Ascending aorta (tissue), 2 donors: ENCODE measurements around the gene FUT1. TPM values are rescaled to one million over a fixed set of nuclear protein-coding genes. Genes with fewer than 3 reads are reported as not detected.
"Not testable (repeated sequence)": the region's sequence is repeated elsewhere in the genome, so short reads cannot be mapped to it uniquely, and the experiment has no call there.

ENCODE experiments used
- DNase-seq, 2 donors: peaks; one replicate each; pipeline ENCODE4 v3.0.0-alpha.2; 2019; ENCODE audit warnings: low spot score in 2 of 2
- H3K27ac ChIP-seq, 2 donors: fragments of 200-600 bp; sonication (generic); one replicate each; pipeline ENCODE4 v1.5.1; 2016 to 2017; ENCODE audit warnings: mild to moderate bottlenecking in 1 of 2
- H3K27me3 ChIP-seq: fragments of 200-600 bp; sonication (generic); one replicate; pipeline ENCODE4 v1.5.1; 2017
- H3K36me3 ChIP-seq, 2 donors: fragments of 200-600 bp; sonication (generic); one replicate each; pipeline ENCODE4 v1.5.1; 2016
- H3K4me1 ChIP-seq, 2 donors: fragments of 200-600 bp; sonication (generic); one replicate each; pipeline ENCODE4 v1.5.1; 2016 to 2017; ENCODE audit warnings: mild to moderate bottlenecking in 1 of 2
- H3K4me3 ChIP-seq, 2 donors: fragments of 200-600 bp; sonication (generic); one replicate each; pipeline ENCODE4 v1.5.1; 2016 to 2017; ENCODE audit warnings: mild to moderate bottlenecking in 1 of 2
- H3K9me3 ChIP-seq, 2 donors: fragments of 200-600 bp; sonication (generic); one replicate each; pipeline ENCODE4 v1.5.1; 2016
- intact Hi-C: fragments of 100-400 bp; cut with DNase I; formaldehyde crosslinking; loops from one replicate; pipeline ENCODE4 v1.15.1; 2023
- total RNA-seq: library from RNA; depleted of rRNA; stranded (reverse); fragments of >200 nt; gene quantifications from one replicate; pipeline ENCODE4 v1.1.0, GENCODE V29; 2016
- TF ChIP-seq, protein P1 (sequence below), 3 experiments: fragments of 200-600 bp in 2 of 3; fragments of 450-650 bp in 1 of 3; sonication (generic) in 2 of 3; IDR thresholded peaks; one replicate each; pipeline ENCODE4 v1.5.1; 2016 to 2019; ENCODE audit warnings: antibody characterized with exemption in 3 of 3, mild to moderate bottlenecking in 1 of 3, moderate library complexity in 1 of 3

FUT1 gene
- total RNA-seq, 1 donor from 2014 or later, result 3.8 TPM

DNA sequence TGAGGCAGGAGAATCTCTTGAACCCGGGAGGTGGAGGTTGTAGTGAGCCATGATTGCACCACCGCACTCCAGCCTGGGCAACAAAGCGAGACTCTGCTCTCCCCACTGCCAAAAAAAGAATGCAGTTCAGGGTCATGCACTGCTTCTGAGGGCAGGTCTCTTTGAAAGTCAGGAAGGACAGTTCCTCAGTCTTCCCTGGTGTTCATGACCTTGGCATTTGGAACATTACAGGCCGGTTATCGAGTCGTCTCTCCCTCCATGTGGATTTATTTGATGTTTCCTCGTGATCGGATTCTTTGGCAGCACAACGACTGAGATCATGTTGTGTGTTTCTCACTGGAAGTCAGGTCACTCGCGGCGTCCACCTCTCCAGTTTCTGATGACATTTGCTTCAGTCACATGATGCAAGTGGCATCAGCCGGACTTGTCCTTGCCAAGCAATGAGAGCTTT is 20.1 kb upstream of the FUT1 start:
- Histone ChIP-seq H3K4me3 (no peak overlapping the region), H3K27ac (no peak overlapping the region), H3K36me3 (no peaks in the 10 kb centered on the region), H3K9me3 (no peaks in the 10 kb centered on the region), H3K4me1 (no peaks in the 10 kb centered on the region), H3K27me3 (no peaks in the 10 kb centered on the region)
- TF ChIP-seq, protein P1, sequence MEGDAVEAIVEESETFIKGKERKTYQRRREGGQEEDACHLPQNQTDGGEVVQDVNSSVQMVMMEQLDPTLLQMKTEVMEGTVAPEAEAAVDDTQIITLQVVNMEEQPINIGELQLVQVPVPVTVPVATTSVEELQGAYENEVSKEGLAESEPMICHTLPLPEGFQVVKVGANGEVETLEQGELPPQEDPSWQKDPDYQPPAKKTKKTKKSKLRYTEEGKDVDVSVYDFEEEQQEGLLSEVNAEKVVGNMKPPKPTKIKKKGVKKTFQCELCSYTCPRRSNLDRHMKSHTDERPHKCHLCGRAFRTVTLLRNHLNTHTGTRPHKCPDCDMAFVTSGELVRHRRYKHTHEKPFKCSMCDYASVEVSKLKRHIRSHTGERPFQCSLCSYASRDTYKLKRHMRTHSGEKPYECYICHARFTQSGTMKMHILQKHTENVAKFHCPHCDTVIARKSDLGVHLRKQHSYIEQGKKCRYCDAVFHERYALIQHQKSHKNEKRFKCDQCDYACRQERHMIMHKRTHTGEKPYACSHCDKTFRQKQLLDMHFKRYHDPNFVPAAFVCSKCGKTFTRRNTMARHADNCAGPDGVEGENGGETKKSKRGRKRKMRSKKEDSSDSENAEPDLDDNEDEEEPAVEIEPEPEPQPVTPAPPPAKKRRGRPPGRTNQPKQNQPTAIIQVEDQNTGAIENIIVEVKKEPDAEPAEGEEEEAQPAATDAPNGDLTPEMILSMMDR (IDR thresholded peaks at IDR 0.05), result no peak
- no peak for DNase-seq
- intact Hi-C loops, result no loop called here

DNA sequence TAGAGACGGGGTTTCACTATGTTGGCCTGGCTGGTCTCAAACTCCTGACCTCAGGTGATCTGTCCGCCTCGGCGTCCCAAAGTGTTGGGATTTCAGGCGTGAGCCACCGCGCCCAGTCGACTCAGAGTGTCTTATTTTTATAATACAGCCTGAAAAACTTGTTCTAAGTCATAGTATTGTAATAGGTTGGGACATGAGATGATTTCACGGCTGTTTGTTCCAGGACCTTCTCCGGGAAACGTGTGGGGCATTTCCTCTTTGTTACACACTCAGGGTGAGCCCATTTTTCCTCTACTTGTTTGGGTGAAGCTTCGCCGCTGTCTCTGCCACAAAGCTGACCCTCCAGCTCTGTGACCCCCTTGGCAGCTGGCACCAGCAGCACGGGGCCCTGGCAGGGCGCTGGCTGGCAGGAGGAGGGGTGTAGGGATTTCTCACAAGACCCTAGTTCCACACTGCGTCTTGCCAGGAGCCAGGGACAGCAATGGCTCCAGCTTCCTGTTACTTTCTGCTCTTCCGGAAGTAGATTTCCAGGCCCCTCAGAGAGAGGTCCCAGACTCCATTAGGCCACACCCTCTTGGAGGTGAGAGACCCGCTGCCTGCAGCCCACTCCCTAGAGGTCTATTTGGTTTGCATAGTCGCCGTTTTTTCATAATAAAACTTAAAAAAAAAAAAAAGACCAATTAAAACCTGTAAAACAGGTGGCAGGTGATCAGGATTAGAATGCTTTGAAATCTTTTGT is 18.5 kb upstream of the FUT1 start:
- no peak overlapping the region for H3K27ac ChIP-seq
- TF ChIP-seq, protein P1 (IDR thresholded peaks at IDR 0.05), result no peak

DNA sequence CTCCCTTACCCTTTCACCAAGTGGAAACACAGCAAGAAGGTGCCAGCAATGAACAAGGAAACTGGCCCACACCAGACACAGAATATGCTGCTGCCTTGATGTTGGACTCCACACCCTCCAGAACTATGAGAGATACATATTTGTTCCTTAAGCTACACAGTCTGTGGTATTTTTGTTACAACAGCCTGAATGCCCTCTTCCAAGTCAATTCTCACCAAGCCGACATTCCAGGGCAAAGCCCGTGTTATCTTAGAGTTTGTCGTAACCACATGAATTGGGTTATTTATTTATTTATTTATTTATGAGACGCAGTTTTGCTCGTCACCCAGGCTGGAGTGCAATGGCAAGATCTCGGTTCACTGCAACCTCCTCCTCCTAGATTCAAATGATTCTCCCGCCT is 17.8 kb upstream of the FUT1 start:
- H3K36me3 ChIP-seq, result no peaks in the 10 kb centered on the region
- DNase-seq, result no peak
- intact Hi-C loops, result no loop called here
- H3K4me1 ChIP-seq, result no peaks in the 10 kb centered on the region
- TF ChIP-seq, protein P1 (IDR thresholded peaks at IDR 0.05), result no peak
- no peak overlapping the region for H3K4me3 ChIP-seq
- no peaks in the 10 kb centered on the region for H3K9me3 ChIP-seq
- H3K27me3 ChIP-seq, result no peaks in the 10 kb centered on the region
- H3K27ac ChIP-seq, result no peak overlapping the region

More for the DNA sequence above, 18.5 kb upstream of the FUT1 start:
- no peaks in the 10 kb centered on the region for H3K9me3 ChIP-seq
- no peaks in the 10 kb centered on the region for H3K4me1 ChIP-seq
- intact Hi-C loops, result no loop called here
- H3K4me3 ChIP-seq, result no peak overlapping the region
- H3K36me3 ChIP-seq, result no peaks in the 10 kb centered on the region
- DNase-seq, result no peak
- H3K27me3 ChIP-seq, result no peaks in the 10 kb centered on the region

DNA sequence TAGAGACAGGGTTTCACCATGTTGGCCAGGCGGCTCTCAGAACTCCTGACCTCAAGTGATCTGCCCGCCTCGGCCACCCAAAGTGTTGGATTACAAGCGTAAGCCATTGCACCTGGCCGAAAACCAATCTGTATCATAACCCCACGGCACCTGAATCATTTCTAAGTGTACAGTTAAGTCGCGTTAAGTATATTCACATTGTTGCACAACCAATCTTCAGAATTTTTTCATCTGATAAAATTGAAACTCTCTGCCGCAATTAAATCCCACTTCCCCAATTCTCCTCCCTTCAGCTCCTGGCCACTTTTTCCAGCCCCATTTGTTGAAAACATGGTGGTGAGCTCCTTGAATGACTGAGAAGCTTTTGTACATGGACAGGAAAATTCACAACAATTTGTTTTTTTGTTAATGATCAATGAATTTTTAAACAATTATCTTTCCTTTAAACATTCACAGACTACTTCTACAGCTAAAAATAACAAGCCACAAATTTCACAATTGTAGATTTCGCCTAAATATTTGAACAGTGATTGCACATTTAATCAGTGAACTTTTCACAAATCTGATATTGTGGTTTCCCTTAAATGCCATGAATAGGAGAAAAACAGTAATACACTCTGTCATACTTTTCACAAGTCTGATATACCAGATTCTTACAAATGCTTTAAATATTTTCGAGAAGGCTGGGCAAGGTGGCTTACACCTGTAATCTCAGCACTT is 16.7 kb upstream of the FUT1 start:
- TF ChIP-seq, protein P1 (IDR thresholded peaks at IDR 0.05), result no peak
- Histone ChIP-seq H3K4me1 (no peaks in the 10 kb centered on the region), H3K36me3 (no peaks in the 10 kb centered on the region), H3K27me3 (no peaks in the 10 kb centered on the region), H3K27ac (no peak overlapping the region), H3K4me3 (no peak overlapping the region), H3K9me3 (no peaks in the 10 kb centered on the region)
- DNase-seq, result no peak
- intact Hi-C loops, result no loop called here

DNA sequence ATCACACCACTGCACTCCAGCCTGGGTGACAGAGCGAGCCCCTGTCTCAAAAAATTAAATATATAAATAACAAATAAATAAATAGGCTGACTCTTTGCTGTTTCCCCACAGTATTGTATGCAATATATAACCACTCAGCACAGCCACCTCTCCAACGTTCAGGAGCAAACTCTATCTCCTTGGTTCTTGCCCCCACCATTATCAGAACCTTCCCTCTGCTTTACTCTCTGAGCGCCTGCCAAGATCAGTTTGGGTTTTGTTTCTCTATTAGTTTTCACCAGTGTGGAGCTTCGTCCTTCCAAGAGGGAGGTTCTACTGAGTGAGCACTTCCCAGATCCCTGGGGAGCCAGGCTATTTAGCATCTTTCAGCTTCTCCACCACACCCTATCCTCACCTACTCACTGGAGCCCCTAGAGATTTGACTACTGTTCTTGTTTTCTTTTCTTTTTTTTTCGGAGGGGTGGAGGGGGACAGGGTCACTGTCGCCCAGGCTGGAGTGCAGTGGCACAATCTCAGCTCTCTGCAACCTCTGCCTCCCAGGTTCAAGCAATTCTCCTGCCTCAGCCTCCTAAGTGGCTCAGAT is 15.8 kb upstream of the FUT1 start:
- not testable (repeated sequence) for H3K27ac ChIP-seq

DNA sequence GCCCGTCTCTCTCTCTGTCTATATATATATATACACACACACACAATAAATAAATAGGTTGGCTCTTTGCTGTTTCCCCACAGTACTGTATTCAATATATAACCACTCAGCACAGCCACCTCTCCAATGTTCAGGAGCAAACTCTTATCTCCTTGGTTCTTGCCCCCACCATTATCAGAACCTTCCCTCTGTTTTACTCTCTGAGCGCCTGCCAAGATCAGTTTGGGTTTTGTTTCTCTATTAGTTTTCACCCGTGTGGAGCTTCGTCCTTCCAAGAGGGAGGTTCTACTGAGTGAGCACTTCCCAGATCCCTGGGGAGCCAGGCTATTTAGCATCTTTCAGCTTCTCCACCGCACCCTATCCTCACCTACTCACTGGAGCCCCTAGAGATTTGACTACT is 13.4 kb upstream of the FUT1 start:
- H3K36me3 ChIP-seq, H3K27me3 ChIP-seq, H3K4me3 ChIP-seq, DNase-seq, intact Hi-C loops, H3K9me3 ChIP-seq, H3K27ac ChIP-seq, H3K4me1 ChIP-seq: not testable (repeated sequence)

More for the DNA sequence above, 15.8 kb upstream of the FUT1 start:
- H3K4me1 ChIP-seq, H3K27me3 ChIP-seq, H3K4me3 ChIP-seq, DNase-seq, H3K9me3 ChIP-seq, H3K36me3 ChIP-seq, intact Hi-C loops: not testable (repeated sequence)
